Renal cortex interstitium (tissue), 11 donors: Measurements from ENCODE around the gene TRIP6. TPM values are rescaled to one million over a fixed set of nuclear protein-coding genes. Genes with fewer than 3 reads are reported as not detected.
A peak's percentile ranks its signal among the peaks of the same experiment; 100 is the strongest.

Experiments
- DNase-seq, 11 donors: peaks; one replicate each; pipeline ENCODE4 v3.0.0-alpha.2; 2013; ENCODE audit warnings: low read depth in 9 of 11, low spot score in 4 of 11; ENCODE audit errors: extremely low read depth in 1 of 11
- polyA plus RNA-seq, 3 donors: library from polyadenylated mRNA; unstranded; fragments of 120-200 nt; gene quantifications; one replicate each; pipeline ENCODE4 v1.2.1, GENCODE V29; 2013; ENCODE audit not compliant: insufficient read length in 3 of 3

Gene TRIP6
- polyA plus RNA-seq, 3 donors, result 63.7 to 108 (median 84.5) TPM

GRCh38 chr7:100863406-100863950, 3.7 kb upstream of the TRIP6 start:
- no peak for DNase-seq

- DNase-seq, result no peak
Measured at GRCh38 chr7:100864263-100864845, 2.8 kb upstream of the TRIP6 start.

- no peak for DNase-seq
Measured at GRCh38 chr7:100865372-100865911, 1.7 kb upstream of the TRIP6 start.

GRCh38 chr7:100865938-100866728, 1.1 kb upstream of the TRIP6 start:
- no peak for DNase-seq

GRCh38 chr7:100866729-100867039, 503 bp upstream of the TRIP6 start:
- no peak for DNase-seq

- no peak for DNase-seq
Measured at GRCh38 chr7:100867776-100868485, 744 bp downstream of the TRIP6 start.

GRCh38 chr7:100873599-100874299, 6.6 kb downstream of the TRIP6 start:
- no peak for DNase-seq

GRCh38 chr7:100874300-100874576, 7.1 kb downstream of the TRIP6 start:
- no peak for DNase-seq

GRCh38 chr7:100874577-100875355, 7.6 kb downstream of the TRIP6 start, which contains the start of gene SRRT:
Gene SRRT (plus strand): TSS chr7:100875103. CDS start chr7:100875591, 488 bp downstream.
- DNase-seq, result peak; percentile 97 to 99 (median 98)

GRCh38 chr7:100875356-100875751, 8.2 kb downstream of the TRIP6 start:
- DNase-seq, result no peak

- DNase-seq, result no peak
Measured at GRCh38 chr7:100878013-100878412, 10.8 kb downstream of the TRIP6 start.

- DNase-seq, result no peak
Measured at GRCh38 chr7:100878685-100879084, 11.5 kb downstream of the TRIP6 start.

- no peak for DNase-seq
Measured at GRCh38 chr7:100879685-100880261, 12.6 kb downstream of the TRIP6 start.

GRCh38 chr7:100880645-100881044, 13.5 kb downstream of the TRIP6 start:
- no peak for DNase-seq

GRCh38 chr7:100881136-100881535, 13.9 kb downstream of the TRIP6 start:
- no peak for DNase-seq

- DNase-seq, result no peak
Measured at GRCh38 chr7:100882201-100882600, 15.0 kb downstream of the TRIP6 start.

- DNase-seq, result no peak
Measured at GRCh38 chr7:100882785-100883526, 15.8 kb downstream of the TRIP6 start.
